Measurements from ENCODE around the gene LRCH1.

DNA sequence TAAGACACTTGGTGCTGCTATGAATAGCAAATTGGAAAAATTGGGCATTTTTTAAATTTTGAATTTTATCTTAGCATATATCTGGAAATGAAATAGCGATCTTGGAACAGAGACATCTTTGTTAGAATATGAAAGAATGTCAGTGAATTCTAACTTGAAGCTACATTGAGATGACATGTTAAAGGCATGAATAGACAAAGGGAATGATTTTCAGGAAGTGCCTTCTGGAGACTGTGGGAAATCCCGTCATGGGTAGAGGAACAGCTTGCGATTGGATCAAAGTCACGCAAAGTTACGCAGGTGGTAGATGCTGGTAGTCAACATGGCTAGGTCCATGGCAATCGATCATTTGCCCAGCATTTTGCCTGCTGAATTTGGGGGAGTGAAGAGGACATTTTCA, 43.5 kb downstream of the LRCH1 start:
- TF ChIP-seq, protein P1, sequence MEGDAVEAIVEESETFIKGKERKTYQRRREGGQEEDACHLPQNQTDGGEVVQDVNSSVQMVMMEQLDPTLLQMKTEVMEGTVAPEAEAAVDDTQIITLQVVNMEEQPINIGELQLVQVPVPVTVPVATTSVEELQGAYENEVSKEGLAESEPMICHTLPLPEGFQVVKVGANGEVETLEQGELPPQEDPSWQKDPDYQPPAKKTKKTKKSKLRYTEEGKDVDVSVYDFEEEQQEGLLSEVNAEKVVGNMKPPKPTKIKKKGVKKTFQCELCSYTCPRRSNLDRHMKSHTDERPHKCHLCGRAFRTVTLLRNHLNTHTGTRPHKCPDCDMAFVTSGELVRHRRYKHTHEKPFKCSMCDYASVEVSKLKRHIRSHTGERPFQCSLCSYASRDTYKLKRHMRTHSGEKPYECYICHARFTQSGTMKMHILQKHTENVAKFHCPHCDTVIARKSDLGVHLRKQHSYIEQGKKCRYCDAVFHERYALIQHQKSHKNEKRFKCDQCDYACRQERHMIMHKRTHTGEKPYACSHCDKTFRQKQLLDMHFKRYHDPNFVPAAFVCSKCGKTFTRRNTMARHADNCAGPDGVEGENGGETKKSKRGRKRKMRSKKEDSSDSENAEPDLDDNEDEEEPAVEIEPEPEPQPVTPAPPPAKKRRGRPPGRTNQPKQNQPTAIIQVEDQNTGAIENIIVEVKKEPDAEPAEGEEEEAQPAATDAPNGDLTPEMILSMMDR (IDR thresholded peaks at IDR 0.05), result no peak
- TF ChIP-seq EZH2phosphoT487 (IDR thresholded peaks at IDR 0.05), result no peak
